NCI-H1930 (cell line): ENCODE results near the gene ENPP1.
"Not testable (repeated sequence)": the region's sequence is repeated elsewhere in the genome, so short reads cannot be mapped to it uniquely, and the experiment has no call there.

Source experiments
- DNase-seq, 2 experiments: peaks; one replicate each; lab custom pipeline; 2025; lab: John Stamatoyannopoulos, UW

The ENPP1 gene

DNA sequence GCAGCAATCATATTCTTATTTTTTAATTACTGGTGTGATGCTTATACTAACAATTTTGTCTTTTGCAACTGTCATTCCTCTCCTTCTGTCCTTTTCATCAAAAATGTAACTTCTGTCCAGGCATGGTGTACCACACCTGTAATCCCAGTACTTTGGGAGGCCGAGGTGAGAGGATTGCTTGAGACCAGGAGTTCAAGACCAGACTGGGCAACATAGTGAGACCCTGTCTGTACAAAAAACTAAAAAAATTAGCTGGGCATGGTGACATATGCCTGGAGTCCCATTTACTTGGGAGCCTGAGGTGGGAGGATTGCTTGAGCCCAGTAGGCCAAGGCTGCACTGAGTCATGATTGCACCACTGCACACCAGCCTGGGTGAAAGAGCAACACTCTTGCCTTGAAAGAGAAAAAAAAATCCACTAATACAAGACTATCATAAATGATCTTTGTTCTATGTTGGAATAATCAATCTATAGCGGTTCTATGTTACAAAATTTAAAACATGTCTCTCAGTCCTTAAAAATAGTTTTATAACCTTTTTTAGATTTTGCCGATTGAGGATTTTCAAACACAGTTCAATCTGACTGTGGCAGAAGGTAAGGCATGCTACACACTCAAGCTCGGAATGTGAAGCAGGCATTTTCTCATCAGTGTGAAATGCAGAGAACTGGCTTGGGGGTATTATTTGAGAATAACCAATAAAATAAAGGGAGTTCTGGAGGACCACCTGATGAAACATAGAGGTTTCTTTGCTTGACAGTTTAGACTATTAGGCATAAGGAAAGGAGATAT, 70.4 kb downstream of the ENPP1 start:
- no peak for DNase-seq

DNA sequence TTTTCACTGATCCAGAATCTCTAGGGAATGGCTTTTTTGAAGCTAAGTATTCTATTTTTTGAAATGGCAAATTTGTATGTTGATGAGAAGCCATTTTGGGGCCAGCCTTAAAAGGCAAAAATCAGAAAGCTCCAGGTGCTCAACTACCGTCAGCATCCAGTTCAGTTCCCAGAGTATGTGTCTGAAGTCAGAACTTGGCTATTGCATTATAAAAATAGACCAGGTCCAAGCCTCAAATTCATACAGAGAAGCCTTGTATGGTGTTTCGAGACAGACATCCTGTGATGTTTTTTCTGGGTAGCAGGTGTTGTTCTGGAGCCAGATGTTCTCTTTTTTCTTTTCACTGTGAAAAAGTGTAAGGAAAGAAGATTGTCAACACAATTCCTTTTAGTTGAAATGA, 75.2 kb downstream of the ENPP1 start:
- no peak for DNase-seq

DNA sequence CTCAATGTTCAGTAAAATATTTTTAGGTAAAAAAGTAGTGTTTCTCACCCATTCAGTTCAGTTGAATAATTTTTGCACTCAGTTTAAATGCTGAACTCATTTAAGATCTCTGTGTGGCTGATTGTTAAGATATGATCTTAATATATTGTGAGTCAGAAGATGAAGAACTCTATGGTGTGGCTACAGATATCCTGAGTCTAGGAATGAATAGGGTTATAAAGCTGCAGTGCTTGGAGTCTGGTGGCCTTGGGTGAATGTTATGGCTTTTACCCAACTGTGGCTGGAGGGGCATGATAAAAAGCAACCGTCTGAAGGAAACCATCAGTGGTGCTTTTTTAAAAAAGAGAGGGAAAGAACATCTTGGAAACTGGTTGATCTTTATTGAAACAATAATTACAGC, 77.4 kb downstream of the ENPP1 start:
- DNase-seq, result no peak

DNA sequence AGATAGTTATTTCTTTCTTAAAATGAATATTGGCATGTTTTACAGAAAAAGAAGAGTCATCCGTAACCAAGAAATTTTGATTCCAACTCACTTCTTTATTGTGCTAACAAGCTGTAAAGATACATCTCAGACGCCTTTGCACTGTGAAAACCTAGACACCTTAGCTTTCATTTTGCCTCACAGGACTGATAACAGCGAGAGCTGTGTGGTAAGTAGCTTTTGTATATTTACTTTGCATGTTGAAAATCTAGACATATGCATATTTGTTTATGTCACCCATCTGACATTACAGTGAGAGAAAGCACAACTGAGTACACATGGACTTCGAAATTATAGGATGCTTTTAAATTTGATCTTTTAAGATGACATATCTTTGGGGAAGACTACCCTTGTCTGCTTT, 78.7 kb downstream of the ENPP1 start:
- DNase-seq, result no peak

DNA sequence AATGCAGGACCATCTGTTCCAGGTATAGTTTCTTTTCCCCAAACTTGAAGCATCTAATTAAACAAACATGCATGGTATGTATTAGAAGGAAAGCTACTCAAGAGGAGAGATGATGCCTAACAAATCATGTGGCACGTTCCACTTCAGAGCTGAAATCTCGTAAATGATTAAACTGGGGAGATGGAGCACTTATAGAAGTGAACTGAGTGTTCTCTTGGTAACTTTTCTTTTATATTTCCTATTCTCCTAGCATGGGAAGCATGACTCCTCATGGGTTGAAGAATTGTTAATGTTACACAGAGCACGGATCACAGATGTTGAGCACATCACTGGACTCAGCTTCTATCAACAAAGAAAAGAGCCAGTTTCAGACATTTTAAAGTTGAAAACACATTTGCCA, 82.3 kb downstream of the ENPP1 start:
- no peak for DNase-seq

DNA sequence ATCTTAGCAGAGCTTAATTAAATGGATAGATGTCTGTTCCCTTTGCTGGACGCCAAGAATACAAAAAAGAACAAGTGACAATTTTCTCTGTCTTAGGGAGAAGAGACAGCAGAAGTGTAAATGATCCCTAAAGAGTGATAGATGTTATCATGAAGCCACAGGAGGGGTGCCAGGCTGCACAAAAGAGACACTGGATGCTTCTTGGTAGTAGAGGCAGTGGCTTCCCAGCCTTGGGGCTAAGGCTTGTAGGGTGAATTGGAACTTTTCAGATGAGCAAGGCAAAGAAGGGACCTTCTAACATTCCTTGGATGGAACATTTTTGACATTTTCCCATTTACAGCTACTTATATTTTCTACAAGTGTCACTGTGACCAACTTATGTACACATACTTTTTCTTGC, 85.4 kb downstream of the ENPP1 start:
- DNase-seq, result no peak

DNA sequence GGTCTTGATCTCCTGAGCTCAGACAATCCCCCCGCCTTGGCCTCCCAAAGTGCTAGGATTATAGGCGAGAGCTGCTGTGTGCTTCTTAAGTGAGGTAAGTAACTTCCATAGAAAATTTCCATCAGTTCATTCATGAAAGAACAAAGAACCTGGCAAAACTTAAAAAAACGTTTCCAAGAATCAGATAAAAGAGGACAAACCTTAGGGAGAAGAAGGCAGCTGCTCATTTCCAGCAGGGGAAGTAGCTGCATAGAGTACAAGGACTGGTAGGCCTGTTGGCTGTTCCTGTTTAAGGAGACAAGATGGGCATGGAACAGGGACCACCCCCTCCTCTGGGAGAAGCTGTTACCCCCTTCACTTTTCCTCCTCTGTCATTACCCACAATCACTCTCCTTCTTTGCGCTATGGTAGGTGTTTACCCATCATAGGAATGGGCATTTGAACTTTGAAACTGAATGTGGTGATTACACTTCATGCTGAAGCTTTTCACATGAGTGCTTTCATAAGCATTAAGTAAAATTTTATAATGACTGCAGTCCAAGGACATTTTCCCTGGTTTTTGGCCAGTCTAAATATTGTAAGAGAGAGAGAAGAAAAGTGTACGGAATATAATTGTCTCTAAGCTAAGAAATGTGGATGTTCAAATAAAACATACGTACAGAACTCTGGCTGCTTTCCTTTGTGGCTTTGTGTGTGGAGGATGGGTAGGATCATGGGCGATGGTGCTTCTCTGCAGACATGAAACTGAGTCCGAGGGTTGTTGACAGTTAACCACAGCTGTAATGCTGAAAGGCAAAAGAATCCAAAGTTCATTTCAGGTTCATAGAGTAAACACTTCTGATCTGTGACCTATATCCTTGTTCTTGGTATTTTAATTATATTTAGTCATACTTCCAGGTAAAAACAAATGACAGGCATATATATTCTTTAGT, 86.9 kb downstream of the ENPP1 start:
- DNase-seq, result no peak

DNA sequence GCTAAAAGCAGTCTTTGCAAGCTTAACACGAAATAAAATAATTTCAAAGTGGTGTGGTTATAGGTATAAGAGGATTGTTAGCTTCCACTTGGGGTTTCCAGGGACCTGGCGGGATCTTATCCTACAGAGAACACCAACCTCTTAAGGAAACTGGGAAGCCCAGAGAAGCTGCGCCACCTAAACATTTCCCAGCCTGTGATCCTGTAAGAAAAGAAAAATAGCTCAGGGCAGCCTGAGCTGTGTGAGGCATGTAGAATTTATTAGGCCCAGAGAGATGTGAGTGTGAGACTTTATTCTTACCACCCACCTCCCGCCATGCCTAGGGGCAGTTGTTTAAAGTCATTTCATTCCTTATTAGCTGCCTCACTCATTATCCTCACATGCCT, 89.2 kb downstream of the ENPP1 start:
- DNase-seq, result no peak

DNA sequence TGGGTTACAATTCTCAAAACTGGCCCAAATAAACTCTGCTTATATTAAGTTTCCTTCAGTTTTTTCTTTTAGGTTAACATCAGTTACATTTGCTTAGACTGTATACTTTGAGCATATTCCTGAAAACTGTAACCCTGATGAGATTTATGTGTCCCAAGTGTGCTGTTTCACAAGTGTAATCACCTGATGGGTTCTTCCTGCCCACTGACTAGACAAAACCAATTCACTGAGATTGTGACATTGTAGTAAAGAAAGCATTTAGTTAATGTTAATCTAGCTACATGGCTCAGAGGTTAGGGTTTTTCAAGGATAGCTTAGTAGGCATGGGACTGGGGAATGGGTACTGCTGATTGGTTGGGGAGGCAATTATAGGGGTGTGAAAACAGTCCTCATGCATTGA, 89.8 kb downstream of the ENPP1 start:
- no peak for DNase-seq

DNA sequence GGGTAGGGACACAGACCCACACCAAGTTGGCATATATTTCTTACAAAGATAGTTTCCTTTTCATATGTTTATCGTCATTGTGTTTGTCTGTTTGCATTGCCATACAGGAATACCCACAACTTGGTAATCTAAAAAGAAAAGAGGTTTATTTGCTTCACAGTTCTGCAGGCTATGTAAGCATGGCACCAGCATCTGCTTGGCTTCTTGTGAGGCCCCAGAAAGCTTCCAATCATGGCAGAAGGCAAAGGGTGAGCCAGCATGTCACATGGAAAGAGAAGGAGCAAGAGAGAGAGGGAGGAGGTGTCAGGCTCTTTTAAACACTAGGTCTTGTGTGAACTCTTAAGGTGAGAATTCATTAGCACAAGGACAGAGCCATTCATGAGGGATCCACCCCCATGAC, 90.9 kb downstream of the ENPP1 start:
- no peak for DNase-seq

DNA sequence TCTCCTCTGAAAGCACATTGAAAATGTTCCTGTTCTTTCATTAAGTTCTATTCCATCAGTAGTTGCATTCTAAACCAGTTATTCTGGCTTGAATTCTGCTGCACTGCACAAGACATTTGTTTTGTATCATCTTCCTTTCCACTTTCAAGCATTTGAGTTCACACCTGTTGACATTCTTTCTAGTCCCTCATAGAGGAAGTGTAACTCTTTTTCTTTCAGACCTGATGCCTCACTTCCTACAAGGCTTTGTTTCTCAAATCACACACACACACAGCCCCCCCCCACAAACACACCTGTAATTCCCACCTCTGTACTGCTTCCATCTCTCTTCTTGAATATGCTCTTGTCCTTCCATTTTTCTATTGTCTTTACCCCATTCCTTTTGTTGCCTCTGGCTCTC, 92.4 kb downstream of the ENPP1 start:
- no peak for DNase-seq

DNA sequence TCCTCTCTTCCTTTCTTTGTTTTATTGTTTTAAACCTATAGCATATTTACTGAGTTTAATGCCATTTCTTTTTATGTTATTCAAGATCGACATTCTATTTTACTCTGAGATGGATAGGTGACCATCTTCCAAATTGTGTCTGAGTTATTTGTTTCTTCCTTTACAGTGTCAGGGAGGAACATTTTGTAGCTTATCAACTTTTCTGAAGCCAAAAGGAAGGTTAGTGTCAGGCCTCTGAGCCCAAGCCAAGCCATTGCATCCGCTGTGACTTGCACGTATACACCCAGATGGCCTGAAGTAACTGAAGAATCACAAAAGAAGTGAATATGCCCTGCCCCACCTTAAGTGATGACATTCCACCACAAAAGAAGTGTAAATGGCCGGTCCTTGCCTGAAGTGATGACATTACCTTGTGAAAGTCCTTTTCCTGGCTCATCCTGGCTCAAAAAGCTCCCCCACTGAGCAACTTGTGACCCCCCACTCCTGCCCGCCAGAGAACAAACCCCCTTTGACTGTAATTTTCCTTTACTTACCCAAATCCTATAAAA, 93.6 kb downstream of the ENPP1 start:
- not testable (repeated sequence) for DNase-seq

DNA sequence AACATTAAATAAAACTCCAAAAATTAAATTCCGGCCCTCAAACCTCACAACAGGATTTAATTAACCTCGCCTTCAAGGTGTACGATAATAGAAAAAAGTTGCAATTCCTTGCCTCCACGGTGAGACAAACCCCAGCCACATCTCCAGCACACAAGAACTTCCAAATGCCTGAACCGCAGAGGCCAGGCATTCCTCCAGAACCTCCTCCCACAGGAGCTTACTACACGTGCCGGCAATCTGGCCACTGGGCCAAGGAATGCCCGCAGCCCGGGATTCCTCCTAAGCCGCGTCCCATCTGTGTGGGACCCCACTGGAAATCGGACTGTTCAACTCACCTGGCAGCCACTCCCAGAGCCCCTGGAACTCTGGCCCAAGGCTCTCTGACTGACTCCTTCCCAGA, 95.9 kb downstream of the ENPP1 start:
- not testable (repeated sequence) for DNase-seq

DNA sequence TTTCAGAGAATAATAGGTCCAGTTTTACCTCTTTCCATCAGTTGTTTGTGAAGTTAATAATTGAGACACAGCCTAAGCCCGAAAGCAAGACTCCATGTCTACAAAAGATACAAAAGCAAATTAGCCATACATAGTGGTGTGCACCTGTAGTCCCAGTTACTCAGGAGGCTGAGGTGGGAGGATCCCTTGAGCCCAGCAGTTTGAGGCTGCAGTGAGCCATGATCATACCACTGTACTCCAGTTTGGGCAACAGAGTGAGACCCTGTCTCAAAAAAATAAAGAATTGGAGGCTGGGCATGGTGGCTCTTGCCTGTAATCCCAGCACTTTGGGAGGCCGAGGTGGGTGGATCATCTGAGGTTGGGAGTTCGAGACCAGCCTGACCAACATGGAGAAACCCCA, 101.0 kb downstream of the ENPP1 start:
- DNase-seq, result not testable (repeated sequence)

DNA sequence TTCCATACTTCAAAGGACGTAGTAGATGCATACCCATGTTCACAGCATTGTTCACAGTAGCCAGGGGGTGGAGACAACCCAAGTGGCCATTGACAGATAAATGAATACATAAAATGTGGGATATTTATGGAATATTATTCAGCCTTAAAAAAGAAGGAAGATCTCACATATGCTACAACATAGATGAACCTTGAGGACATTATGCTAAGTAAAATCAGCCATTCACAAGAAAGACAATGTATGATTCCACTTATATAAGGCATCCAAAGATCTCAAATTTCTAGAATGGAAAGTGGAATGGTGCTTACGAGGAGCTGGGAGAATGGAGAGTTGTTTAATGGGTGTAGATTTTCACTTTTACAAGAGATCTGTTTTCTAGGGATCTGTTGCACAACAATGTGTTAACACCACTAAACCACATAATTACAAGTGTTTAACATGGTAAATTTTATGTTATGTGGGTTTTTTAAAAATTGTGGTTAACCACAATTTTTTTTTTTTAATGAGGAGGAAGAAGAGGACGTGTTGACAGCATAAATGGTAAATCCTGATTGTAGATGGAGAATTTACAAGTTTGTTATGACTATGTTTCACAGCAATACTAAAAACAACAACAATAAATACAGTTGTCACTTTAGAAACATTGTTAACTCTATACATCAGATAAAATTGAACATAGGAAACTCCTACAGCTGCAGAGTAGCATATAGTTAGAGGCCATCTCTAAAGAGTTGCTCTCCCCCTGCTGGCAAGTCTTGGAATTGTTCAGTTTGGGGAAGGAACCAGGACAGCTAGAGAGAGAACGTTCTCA, 101.8 kb downstream of the ENPP1 start:
- peak; percentile 18 to 76 for DNase-seq

DNA sequence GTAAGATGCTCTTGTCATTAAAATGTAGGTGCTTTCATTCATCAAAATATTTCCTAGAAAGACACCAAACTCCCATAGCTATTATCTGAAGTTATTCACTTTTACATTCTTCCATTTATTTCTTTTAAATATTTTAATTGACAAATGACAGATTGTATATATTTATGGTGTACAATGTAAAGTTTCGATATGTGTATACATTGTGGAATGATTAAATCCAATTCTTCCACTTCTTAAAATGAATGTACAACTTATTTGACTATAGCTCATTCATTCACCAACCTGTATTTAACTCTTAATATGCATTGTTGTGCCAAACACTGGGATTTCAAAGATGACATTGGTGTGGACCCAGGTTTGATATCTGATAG, 102.4 kb downstream of the ENPP1 start:
- no peak for DNase-seq

DNA sequence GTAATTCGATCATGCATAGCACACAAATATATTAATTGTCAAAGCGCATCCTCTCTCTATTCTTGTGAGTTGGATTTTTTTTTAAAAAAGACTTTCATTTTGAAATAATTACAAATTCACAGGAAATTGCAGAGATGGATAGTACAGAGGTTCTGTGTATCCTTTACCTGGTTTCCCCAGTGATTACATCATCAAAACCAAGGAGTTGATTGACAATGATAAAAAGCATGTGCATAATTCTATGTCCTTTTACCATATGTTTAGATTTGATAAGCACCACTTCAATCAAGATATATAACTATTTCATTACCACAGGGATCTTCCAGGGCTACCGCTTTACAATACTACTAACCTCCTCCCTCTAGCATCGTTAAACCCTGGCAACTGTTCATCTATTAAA, 103.1 kb downstream of the ENPP1 start:
- no peak for DNase-seq

DNA sequence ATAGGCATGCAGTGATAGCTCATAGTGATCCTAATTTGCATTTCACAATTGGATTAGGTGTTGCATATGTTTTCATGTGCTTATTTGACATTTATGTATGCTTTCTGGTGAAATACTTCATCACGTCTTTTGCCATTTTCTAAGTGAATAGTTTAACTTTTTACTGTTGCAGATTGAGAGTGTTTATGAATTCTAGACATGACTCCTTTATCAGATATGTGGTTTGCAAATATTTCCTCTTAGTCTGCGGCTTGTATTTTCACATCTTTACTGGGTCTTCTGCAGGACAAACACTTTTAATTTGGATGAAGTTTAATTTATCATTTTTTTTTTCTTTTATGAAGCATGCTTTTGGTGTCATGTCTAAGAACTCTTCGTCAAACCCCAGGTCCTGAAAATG, 104.1 kb downstream of the ENPP1 start:
- DNase-seq, result no peak

DNA sequence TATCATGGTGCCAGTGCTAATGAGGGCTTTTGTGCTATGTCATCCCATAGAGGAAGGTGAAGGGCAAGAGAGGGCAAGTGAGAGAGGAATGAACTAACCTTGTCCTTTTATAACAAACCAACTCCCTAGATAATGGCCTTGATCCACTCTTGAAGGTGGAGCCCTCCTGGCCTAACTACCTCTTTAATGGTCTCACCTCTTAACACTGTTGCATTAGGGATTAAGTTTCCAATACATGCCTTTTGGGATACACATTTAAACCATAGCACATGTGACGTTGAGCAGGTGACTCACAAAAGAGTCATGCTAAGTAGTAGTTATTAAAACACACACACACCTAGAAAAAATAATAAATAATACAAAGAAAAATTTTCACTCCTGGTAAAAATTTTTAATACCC, 106.4 kb downstream of the ENPP1 start:
- DNase-seq, result no peak

DNA sequence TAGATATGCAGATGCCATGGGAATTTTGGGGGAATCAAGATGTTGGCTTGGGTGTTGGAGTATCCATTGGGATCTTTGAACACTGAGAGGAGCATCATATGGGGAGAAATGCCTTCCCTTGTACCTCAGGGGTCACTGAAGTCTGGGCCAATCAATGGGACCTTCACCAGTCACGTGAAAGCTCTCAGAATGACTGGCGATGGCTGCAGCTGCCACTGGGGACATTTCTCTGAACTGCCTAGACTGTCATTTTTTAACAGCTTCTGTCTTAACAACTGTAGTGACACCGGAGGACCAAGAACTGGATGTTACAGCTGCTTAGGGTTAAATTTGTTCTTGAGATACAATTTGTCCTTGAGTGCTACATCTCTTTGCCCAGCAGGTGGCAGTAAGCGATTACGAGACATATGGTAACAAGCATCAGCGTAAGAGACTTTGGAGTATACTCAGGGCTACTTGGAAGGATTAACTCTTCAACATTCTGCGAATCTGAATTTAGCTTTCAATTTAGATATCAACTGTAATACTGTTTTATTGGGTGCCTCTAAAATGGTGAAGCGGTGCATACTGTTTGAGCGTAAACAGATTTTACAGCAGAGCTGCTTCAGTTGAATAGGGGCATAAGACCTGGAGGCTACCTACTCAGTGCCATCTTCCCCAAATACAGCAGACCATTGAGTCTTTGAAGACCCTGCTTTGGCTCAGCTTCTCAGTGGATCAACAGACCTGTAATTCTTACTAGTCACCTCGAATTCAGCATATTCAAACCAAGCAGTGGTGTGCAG, 107.3 kb downstream of the ENPP1 start:
- DNase-seq, result peak in 1 of 2 experiments; percentile 45

DNA sequence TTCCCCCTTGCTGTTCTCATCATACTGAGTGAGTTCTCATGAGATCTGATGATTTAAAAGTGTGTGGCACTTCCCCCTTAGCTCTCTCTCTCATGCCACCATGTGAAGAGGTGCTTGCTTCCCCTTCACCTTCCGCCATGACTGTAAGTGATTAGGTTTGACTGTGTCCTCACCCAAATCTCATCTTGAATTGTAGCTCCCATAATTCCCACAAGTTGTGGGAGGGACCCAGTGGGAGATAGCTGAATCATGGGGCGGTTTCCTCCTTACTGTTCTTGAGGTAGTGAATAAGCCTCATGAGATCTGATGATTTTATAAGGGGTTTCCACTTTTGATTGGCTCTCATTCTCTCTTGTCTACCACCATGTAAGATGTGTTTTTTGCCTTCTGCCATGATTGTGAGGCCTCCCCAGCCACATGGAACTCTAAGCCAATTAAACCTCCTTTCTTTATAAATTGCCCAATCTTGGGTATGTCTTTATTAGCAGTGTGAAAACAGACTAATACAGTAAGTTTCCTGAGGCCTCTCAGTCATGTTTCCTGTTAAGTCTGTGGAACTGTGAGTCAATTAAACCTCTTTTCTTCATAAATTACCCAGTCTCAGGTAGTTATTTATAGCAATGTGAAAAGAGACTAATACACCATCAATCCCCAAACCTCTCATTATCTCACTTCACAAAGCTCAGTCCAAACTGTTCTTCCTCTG, 108.4 kb downstream of the ENPP1 start:
- DNase-seq, result not testable (repeated sequence)
